Astrocyte of the hippocampus (primary cell): Measurements from ENCODE around the gene POU2F2.
"Not testable (repeated sequence)": the region's sequence is repeated elsewhere in the genome, so short reads cannot be mapped to it uniquely, and the experiment has no call there.

Experiments used
- DNase-seq: peaks from one replicate; pipeline ENCODE4 v3.0.0; 2011; ENCODE audit warnings: low read depth, low spot score

The POU2F2 gene

DNA sequence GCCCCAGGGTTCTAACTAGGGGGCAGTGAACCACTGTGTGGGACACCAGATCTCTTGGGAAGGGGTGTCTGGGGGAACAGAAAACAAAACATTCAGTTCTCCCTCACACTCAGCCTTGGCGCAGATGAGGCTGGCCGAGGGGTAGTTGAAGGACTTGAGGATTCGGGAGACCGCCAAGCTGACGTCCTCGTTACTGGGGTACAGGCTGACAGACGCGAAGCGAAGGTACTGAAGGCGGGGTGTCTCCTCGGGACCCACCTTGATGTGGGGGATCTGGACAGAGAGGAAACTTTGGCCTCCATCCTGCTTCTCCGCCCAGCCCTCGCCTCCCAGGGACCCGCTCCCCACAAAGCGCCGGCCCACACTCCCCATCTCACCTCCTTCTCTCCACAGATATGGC lies 69.9 kb downstream of the POU2F2 start:
- DNase-seq: no peak

DNA sequence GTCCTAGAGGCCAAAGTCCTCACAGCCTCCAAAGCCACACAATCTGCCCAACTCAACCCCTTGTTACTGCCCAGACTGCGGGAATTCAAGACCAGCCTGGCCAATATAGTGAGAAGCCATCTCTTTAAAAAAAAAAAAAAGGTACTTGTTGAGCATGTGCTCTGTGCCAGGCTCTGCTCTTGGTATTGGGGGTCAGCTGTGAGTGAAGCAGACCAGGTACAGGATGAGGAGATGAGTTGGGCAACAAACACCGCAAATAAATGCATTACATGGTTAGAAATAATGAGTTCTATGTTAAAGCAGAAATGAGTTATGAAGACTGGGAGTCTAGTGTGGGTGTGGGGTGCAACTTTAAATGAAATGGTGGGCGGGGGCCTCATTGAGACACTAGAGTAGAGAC lies 72.1 kb downstream of the POU2F2 start:
- DNase-seq: no peak

DNA sequence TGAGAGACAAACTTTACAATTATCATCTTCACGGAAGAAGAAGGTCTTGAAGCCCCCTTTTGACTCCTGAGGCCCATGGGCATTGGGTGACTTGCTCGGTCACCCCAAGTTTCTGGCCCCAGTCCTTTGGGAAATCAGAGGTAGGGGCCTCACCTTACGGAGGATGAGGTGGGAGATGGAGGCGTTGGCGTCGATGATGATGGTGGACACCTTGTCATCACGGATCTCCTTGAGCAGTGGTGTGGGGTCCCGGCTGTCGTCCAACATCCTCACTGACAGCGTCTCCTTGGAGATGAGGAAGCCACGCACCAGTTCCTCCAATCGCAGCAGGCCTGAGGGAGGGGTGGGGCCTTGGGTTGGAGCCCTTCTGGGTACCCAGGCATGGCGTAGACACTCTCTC lies 73.0 kb downstream of the POU2F2 start:
- no peak for DNase-seq

DNA sequence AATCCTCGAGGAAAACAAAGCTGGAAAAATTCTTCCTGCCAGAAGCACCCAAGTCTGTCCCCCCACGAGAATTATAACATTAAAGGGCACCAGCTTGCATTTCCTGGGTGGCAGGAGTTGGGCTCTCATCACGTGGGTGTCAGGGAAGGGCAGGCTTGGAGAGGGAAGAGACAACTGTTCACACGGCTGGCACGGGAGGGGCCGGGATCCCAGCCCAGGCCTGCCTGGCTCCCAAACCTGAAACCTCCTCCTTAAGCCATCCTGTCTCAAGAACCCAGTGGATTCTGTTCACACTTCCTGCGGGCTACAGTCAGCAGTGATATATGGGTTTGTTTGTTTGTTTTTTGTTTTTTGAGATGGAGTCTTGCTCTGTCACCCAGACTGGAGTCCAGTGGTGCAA lies 74.4 kb downstream of the POU2F2 start:
- DNase-seq: no peak

DNA sequence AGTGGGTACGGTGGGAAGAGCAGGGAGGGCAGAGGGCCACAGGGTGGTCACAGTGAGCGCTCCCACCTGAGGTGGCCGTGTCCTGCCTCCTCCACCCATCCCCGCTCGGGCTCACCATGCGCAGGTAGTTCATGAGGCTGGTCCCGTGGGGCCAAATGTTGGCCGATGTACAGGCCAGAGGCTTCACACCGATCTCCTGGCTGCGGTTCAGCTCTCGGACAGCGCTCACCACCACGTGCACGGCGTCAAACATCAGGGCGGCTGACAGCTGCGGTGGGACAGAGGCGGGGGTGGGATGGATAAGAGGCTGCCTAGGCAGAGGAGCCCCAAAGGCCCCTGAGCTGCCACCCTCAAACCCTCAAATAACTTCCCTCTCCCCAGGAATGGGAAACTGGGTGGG lies 78.0 kb downstream of the POU2F2 start:
- DNase-seq: no peak

DNA sequence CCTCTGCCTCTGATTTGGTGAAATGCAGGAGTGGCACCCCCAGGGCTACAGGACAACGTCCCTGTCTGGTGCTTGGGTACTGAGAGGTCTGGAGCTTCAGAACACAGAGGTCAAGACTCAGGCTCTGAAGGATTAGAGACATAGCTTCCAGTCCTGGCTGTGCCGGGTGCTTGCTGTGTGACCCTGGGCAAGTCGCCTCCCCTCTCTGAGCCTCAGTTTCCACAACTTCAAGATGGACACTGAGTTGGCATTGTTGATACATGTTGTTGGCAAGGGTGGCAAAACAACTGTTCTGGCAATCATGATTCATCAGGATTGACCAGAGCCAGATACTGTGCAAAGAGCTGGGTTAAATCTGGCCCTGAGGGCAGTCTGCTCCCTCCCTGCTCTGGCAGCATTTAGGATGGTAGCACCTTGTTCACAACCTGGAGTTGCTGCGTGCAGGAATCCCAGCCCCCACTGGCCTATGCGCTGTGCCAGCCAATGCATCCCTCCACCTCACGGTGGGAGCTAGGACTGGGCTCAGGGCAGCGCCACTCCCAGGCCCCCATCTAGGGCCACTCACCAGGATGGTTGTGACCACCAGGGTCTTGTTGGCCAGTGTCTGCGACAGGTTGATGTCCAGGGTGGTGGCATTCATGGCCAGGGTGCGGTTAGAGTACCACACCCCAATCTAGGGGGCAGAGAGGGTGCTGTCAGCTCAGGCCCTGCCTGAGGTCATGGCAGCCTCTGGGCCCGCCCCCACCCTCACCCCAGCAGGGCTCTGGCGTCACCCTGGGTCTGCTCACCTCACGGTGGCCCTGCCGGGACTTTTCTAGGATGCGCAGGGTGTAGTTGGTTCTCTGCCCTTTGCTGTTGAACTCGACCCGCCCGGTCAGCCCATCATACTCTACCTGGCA lies 79.0 kb downstream of the POU2F2 start:
- no peak for DNase-seq

DNA sequence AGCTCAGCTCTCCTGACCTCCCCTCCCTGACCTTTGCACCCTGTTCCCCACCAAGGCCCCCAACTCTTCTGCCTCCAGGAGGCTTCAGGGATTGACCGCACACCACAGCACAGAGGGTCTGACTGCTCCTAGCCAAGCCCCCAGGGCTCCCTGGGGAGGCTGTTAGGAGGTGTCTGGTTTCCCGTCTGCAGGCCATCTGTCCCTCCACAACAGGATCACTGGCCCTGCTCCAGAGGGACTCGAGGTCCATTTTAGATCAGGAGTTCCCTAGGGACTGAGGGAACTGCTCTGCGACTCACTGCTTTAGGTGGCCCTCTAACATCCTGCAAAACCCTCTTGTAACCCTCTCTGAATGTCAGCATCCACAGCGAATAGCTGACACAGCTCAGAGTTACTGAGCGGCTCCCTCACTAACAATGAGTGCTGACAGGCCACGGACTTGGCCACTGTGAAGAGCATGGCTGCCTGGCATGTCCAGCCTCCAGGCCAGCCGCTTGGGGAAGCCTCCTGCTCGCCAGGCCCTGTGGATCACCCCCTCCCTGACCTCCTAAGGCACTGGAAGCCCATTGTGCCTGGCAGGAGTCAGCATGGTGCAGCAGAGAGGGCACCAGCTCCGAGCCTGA lies 79.9 kb downstream of the POU2F2 start:
- no peak for DNase-seq

DNA sequence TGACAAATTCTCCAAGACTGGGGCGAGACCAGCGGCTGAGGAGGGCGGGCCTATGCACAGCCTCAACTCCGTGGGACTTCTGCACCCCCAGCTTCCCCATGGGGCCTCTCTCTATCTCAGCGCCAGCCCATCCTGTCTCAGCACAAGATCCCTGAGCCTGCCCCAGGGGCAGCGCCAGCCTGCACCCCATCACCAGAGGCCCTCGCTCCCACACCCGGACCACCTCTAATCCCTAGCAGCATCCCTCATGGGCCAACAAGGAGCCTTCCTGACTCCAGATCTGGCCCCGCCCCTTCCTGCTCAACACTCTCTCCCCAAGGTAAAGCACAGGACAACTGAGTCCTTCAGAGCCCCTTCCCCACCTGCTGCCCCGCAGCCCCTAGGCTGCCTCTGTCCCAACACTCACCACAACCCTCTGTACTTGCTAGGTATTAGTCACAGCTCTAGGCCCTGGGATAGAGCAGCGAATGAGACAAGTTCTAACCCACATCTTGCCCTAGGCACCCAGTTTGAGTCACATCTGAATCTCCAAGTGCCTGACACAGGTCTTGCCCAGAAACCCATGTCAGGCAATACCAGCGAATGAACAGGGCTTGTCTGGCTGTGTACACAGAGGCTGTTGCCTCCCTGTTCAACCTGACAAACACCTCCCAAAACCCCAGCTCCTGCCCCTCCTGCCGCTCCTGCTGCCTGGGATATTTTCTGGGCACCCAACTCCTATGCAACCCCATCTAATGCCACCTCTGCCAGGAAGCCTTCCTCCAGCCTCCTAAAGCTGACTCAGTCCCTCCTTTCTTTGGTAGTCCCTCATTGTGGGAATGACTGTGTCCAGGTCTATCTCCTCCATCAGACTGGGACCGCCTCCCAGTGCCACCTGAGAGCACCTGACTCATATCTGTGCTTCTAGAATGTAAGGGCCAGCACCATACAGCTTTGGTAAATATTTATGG lies 80.8 kb downstream of the POU2F2 start:
- no peak for DNase-seq

DNA sequence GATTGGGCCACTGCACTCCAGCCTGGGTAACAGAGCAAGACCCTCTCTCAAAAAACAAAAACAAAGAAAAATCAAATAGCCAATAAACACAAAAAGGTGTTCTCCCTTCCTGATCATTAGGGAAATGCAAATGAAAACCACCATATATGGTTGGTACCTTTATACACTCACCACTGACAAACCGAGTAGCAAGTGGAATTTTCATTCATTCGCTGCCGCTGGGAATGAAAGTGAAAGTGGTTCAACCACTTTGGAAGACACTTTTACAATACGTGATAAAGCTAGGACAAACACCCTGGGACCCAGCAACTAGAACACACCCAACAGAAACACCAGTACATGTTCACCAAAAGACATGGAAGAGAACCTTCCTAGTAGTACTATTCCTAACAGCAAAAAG lies 83.3 kb downstream of the POU2F2 start:
- DNase-seq: no peak

DNA sequence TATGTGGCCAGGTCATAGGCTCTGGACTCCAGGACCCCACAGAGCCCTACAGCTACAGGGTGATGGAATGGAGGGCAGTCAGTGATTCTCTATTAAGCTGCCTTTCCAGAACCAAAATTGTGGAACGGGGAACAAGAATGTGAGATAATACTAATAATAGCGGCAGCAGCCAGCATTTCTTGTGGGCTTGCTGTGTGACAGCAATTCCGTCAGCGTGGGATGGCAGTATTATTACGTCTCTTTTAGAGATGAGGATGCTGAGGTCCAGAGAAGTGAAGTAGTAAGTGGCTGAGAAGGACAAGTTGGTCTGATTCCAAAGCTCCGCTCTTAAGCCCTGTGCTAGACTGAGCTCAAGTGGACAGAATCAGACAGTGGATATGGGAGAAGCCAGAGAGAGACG lies 86.7 kb downstream of the POU2F2 start:
- no peak for DNase-seq

DNA sequence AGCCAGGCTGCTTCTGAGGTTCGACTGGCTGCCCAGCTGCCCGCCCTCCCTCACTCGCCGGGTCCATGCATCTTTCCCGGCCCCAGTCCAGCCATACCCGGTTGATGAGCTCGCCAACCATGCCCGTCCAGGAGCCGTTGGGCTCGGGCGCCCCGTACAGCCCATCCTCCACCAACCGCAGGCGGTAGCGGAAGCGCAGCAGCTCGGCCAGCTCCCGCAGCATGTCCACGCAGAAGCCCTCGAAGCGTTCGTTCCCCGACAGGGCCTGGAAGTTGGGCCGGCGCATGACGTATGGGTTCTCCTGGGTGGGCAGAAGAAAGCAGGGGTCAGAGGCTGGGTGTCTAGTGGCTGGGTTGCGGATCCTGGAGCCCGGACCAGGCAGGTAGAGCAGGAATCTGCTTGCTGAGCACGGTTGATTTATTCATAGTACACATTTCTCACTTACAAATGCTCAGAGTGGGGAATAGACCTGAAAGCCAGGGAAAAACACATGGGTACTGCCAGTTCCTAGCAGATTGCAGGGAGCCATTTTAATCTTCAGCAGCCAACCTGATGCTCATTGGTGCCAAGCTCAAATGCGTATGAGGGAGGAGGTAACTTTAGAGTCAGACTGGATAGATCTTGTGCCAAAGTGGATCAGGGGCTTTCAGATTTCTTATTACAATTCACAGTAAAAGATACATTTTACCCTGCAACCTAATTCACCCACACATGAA lies 89.6 kb downstream of the POU2F2 start:
- no peak for DNase-seq

DNA sequence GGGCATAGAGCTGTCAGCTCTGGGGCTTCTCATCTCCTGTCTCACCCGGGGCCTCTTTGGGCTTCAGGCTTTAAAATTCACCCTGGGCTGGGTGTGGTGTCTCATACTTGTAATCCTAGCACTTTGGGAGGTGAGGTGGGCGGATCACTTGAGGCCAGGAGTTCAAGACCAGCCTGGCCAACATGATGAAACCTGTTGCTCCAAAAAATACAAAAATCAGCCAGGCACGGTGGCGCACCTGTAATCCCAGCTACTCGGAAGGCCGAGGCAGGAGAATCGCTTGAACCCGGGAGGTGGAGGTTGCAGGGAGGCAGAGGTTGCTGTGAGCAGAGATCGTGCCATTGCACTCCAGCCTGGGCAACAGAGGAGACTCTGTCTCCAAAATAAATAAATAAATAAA lies 91.8 kb downstream of the POU2F2 start:
- DNase-seq: not testable (repeated sequence)

DNA sequence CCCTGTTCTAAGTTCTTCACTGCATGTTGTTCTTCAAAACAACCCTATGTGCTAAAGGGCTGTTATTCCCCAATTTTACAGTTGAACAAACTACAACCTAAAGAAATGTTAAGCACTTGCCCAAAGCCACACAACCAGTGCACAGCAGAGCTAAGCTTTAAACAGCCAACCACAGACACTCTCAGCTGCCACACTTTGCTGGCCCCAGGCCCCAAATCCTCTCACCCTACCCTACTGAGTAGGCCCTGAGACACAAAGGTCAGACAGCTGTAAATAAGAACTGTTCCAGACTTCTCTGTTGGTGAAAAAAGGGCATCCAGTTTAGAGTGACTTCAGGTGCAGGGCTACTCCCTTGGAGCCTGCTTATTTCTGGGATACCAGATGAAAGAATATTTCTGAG lies 92.2 kb downstream of the POU2F2 start:
- no peak for DNase-seq

DNA sequence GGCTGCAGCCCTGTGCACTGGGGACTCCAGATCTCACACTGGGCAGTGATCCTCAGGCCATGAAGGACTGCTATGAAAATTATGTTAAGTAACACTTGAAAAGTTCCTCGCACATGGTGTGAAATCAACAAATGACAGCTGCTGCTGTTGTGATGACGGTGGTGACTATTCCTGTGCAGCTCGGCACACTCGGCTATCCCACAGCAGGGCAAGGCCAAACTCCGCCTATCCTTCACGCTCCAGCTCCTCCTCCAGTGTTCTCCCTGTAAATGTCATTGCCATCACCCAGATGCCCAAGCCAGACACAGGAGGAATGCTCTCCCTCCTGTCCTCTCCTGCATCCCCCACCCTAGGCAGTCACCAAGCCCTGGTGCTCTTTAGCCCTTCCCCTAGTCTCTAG lies 93.6 kb downstream of the POU2F2 start:
- DNase-seq: no peak

DNA sequence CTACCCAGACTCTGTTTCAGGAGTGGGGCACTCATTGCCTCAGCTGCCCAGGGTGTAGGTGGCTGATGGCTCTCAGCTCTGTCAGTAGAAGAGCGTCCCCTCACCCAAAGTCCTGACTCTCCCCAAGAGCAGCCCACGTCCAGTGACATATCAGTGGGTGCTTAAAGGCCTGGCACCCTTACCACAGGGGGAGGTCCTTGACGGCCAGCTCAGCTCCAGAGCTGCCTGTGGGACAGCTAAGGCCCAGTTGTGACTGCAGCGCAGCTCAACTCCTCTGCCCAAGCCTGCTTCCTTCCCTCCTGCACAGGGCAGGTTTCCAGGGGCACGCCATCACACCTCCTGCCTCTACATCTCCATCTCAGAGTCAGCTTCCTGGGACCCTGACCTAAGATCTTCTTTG lies 94.6 kb downstream of the POU2F2 start:
- DNase-seq: no peak
